ENCODE measurements around the gene ANKRD60. TPM values are rescaled to one million over a fixed set of nuclear protein-coding genes. Genes with fewer than 3 reads are reported as not detected.

Gene ANKRD60
- total and polyA plus RNA-seq, 2 of the 4 experiments (the other 2 are of a cell fraction): not detected

DNA sequence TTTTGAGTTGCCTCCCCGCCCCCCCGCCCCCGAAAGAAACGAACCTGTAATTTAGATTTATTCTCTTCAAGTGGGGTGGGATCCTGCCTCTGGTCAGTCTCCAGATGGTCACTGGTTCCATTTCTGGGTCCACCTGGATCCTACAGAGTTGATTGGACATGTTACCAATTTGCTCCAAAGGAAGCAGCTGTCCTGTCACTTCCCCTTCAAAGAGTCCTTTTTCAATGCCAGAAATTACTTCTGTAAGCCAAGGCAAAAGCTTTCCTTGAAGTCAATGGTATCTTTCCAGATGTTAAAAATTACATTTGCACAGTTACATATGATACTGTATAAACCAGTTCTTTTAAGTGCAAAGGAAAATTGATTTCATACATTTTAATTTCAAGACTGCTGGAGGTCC is 12.0 kb upstream of the ANKRD60 start:
- Histone ChIP-seq H2BK5ac (ENCODE audit: low read depth, low read length, poor library complexity, severe bottlenecking) (no peak overlapping the region), H3K36me3 (ENCODE audit: control insufficient read depth, insufficient read depth, low read length) (peaks cover 15% of the 10 kb centered on the region), H3K4me2 (ENCODE audit: low read depth, low read length) (no peak overlapping the region), H3K9ac (ENCODE audit: low read depth, low read length) (no peak overlapping the region), H4K20me1 (ENCODE audit: insufficient read depth, low read length) (peaks cover 4% of the 10 kb centered on the region; the same call in 1 of the 2 replicates), H2AFZ (replicated peaks; ENCODE audit: low read length, poor library complexity) (no peak overlapping the region), H3K4ac (ENCODE audit: low read depth, low read length) (no peak overlapping the region), H3K9me3 (ENCODE audit: control insufficient read depth, insufficient read depth, low read length) (no peaks in the 10 kb centered on the region), H4K5ac (ENCODE audit: low read depth, low read length) (no peak overlapping the region), H3K27me3 (ENCODE audit: control insufficient read depth, insufficient read depth, low read length) (no peaks in the 10 kb centered on the region), H4K8ac (ENCODE audit: low read depth in 2 of 2, low read length in 2 of 2) (no peak overlapping the region), H3K14ac (replicated peaks; ENCODE audit: low read depth, low read length) (no peak overlapping the region), H2BK20ac (ENCODE audit: low read depth, low read length) (no peak overlapping the region), H2BK120ac (ENCODE audit: low read depth, low read length) (no peak overlapping the region), H3K79me1 (ENCODE audit: low read depth in 1 of 2, low read length in 2 of 2) (peaks cover 0 to 23% of the 10 kb centered on the region in 2 experiments; a peak in 2 of 4 replicates), H3K56ac (ENCODE audit: extremely low read depth, insufficient read depth, low read length) (no peak overlapping the region), H3K18ac (ENCODE audit: low read depth, low read length) (no peak overlapping the region), H2BK15ac (ENCODE audit: low read depth, low read length) (no peak overlapping the region), H3K23ac (ENCODE audit: low read depth, low read length) (no peak overlapping the region), H3K4me1 (ENCODE audit: control insufficient read depth, insufficient read depth, low read length) (peaks cover 16% of the 10 kb centered on the region), H2AK9ac (replicated peaks; ENCODE audit: low read depth, low read length, poor library complexity) (no peak overlapping the region), H4K91ac (ENCODE audit: insufficient read depth, low read depth, low read length) (no peak overlapping the region), H2AK5ac (ENCODE audit: low read depth, low read length) (no peak overlapping the region), H3K27ac (ENCODE audit: insufficient read depth, low read length) (no peak overlapping the region), H3K9me1 (ENCODE audit: insufficient read depth, low read length) (peaks cover 17% of the 10 kb centered on the region), H3K4me3 (ENCODE audit: insufficient read depth, low read depth, low read length) (no peak overlapping the region)
- POLR2A ChIA-PET (ENCODE audit: unreplicated experiment): no interaction called here
- intact Hi-C loops (cut with micrococcal nuclease) (no loop called here), dilution Hi-C loops (cut with HindIII; ENCODE audit: low sequenced_read_pairs, unreplicated experiment) (loop anchor here (25.0 kb wide), 1 partner anchor 422 kb away; the partner anchor contains the start of gene STX16), in situ Hi-C loops (cut with MboI; ENCODE audit: low sequenced_read_pairs) (loop anchor here (25.0 kb wide), 1 partner anchor 797 kb away; the partner anchor contains the start of genes ATP5F1E and PRELID3B)
- WGBS, 2 experiments (ENCODE audit: extremely low coverage in 2 of 2, insufficient read length in 1 of 2): no CpG with 5 or more reads among the region's 4 CpGs
- CTCF ChIA-PET: no interaction called here
- ATAC-seq (ENCODE audit: low read depth) (no peak), DNase-seq (no peak)
- BruUV-seq (replicated peaks): no TSS peak
- no peak for TF ChIP-seq CHD1 (IDR thresholded peaks at IDR 0.05; ENCODE audit: low read depth, low read length)

Data from IMR-90 (cell line).